SK-N-MC (cell line): Measurements from ENCODE around the gene ADAM8.

Experiments
- DNase-seq: peaks from one replicate; pipeline ENCODE4 v3.0.0-alpha.2; 2011; ENCODE audit warnings: low read depth, low spot score
- H3K27ac ChIP-seq: fragments of 200-600 bp; sonication (generic); 2 replicates; pipeline ENCODE4 v1.5.1; 2016; ENCODE audit warnings: mixed run types
- H3K36me3 ChIP-seq: fragments of 200-600 bp; sonication (generic); 2 replicates; pipeline ENCODE4 v1.6.1; 2017; ENCODE audit warnings: antibody characterized with exemption, low read length, mixed read lengths; ENCODE audit not compliant: insufficient read depth
- H3K4me3 ChIP-seq: fragments of 200-600 bp; sonication (generic); 2 replicates; pipeline ENCODE4 v1.5.1; 2016
- H3K9ac ChIP-seq: fragments of 200-600 bp; sonication (generic); 2 replicates; pipeline ENCODE4 v1.8.0; 2017; ENCODE audit warnings: mixed run types, mixed read lengths; ENCODE audit not compliant: insufficient read length
- H3K9me3 ChIP-seq: fragments of 200-600 bp; sonication (generic); 2 replicates; pipeline ENCODE4 v1.6.1; 2017; ENCODE audit warnings: low read depth, mild to moderate bottlenecking, antibody characterized with exemption, low read length, moderate library complexity, mixed read lengths
- EZH2 ChIP-seq: fragments of 200-600 bp; sonication (generic); IDR thresholded peaks from one replicate; pipeline ENCODE4 v1.6.1; 2017; ENCODE audit warnings: antibody characterized with exemption
- FOXP2 ChIP-seq: optimal IDR thresholded peaks from 2 replicates; pipeline ENCODE3; 2011; ENCODE audit warnings: mild to moderate bottlenecking, moderate library complexity; ENCODE audit not compliant: insufficient read depth; ENCODE audit errors: extremely low read length, control extremely low read depth
- POLR2AphosphoS5 ChIP-seq: IDR thresholded peaks from 2 replicates; pipeline ENCODE4 v1.6.1; 2012; ENCODE audit warnings: mild to moderate bottlenecking, low read depth, low read length, borderline replicate concordance

ADAM8 gene

DNA sequence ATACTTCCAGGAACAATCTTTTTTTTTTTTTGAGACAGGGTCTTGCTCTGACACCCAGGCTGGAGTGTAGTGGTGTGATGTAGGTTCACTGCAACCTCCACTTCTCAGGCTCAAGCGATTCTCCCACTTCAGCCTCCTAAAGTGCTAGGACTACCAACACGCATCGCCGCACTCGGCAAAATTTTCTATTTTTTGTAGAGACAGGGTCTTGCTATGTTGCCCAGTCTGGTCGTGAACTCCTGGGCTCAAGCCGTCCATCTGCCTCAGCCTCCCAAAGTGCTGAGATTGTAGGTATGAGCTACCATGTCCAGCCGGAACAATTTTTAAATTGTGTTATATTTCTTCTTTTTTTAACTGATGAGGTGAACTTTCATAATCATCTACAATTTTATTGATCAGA, 34.1 kb upstream of the ADAM8 start:
- Histone ChIP-seq H3K4me3 (no peak overlapping the region), H3K36me3 (no peaks in the 10 kb centered on the region; the same call in 1 of the 2 replicates), H3K9me3 (no peaks in the 10 kb centered on the region), H3K9ac (no peak overlapping the region), H3K27ac (no peak overlapping the region)
- TF ChIP-seq EZH2: no peak
- TF ChIP-seq POLR2AphosphoS5: no peak
- TF ChIP-seq FOXP2: no peak
- no peak for DNase-seq

DNA sequence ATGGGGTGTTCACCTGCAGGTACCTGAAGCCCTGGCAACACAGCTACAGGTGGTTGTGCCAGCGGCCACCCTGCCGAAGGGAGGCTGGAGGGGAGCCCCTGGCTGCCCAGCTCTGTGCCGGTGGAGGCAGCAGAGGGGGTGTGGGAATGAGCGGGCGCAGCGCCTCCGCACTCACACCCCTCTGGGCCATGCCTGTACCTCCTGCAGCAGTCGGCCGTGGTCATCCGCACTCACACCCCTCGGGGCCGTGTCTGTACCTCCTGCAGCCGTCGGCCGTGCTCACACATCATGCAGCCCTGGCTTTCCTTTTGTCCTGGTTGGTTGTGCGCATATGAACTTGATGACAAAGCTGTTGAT, 33.7 kb upstream of the ADAM8 start:
- Histone ChIP-seq H3K4me3 (no peak overlapping the region), H3K9me3 (no peaks in the 10 kb centered on the region), H3K9ac (no peak overlapping the region), H3K36me3 (no peaks in the 10 kb centered on the region; the same call in 1 of the 2 replicates), H3K27ac (no peak overlapping the region)
- DNase-seq: no peak
- no peak for TF ChIP-seq FOXP2
- TF ChIP-seq POLR2AphosphoS5: no peak
- no peak for TF ChIP-seq EZH2

DNA sequence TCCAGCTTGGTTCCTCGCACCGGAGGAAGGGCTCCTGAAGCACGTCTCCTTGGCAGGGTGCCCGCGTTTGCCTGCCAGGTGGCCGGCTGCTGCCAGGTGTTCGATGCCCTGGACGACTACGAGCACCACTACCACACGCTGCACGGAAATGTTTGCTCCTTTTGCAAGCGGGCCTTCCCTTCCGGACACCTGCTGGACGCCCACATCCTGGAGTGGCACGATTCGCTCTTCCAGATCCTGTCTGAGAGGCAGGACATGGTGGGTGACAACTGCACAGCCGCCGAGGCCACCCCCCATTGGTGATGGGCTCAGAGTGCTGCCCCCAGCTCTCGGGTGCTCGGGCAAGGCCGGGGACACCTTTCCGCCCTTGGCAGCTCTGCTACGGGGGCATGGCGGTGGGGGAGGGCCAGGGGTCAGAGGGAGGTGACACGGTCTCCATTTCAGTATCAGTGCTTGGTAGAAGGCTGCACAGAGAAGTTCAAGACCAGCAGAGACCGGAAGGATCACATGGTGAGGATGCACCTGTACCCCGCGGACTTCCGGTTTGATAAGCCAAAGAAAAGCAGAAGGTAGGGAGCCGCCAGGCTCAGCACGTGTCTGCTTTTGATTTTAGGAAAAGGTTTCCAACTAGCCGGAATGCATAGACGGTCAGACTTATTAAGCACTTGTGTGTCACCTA, 33.2 kb upstream of the ADAM8 start:
- no peaks in the 10 kb centered on the region for H3K9me3 ChIP-seq
- no peaks in the 10 kb centered on the region; the same call in 1 of the 2 replicates for H3K36me3 ChIP-seq
- no peak for DNase-seq
- no peak for TF ChIP-seq EZH2
- TF ChIP-seq FOXP2: no peak
- no peak for TF ChIP-seq POLR2AphosphoS5
- H3K9ac ChIP-seq: no peak overlapping the region
- no peak overlapping the region for H3K27ac ChIP-seq
- H3K4me3 ChIP-seq: no peak overlapping the region

DNA sequence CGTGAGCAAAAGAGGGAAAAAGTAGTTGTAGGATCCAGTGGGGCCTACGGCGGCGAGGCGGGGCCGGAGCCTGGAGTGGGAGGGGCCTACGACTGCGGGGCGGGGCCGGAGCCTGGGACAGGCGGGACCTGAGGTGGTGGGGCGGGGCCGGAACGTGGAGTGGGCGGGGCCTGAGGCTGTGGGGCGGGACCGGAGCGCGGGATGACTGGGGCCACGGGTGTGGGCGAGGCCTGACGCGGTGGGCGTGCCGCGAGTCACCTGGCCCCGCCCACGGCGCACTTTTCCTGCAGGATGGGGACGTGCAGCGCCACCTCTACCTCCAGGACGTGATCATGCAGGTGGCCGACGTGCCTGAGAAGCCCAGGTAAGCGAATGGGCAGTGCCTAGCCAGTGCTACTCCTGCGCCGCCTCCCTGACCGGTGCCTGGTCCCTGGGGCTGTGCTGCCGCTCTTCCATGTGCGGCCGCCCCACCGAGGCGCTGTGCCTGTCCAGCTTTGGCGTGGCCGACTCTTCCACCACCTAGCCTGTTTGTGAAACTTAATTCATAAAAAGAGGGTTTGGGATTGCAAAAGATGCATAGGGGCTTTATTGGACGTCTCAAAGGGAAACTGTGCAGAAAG, 32.5 kb upstream of the ADAM8 start:
- TF ChIP-seq POLR2AphosphoS5 (no peak), FOXP2 (no peak), EZH2 (no peak)
- DNase-seq: peak; percentile 20

DNA sequence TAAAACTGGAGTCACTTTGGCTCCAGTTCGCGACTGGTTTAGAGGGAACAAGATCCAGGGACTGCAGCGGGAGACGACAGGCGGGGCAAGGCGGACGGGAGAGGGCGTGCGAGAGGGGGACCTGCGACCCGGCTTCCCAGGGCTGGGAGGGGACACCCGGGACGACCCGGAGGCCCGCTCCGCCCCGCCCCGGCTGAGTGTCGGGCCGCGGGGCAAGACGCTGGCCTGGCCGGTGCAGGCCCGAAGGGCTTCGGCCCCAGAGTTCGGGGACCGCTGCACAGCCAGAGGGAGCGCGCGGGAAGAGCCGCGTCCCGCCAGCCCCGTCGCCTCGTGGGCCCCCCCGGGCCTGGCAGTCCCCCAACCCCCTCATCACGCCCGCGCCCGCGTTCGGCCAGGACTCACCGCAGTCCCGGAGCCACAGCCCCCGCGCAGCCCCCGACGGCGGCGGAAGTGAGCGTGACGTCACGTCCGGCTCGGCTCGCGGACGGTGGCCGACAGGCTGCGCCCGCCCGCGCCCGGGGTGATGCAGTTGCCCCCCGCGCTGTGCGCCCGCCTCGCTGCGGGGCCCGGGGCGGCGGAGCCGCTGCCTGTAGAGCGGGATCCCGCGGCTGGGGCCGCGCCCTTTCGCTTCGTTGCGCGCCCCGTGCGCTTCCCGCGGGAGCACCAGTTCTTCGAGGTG, 31.9 kb upstream of the ADAM8 start, which contains the start of the genes TUBGCP2 and ZNF511:
Gene TUBGCP2, minus strand, starts transcription at position 452 of the 679 bp plus-strand sequence. CDS start 5,931 bp downstream, outside the sequence.
Gene ZNF511, plus strand, starts transcription at position 494 of the 679 bp plus-strand sequence. Its CDS starts 30 bp downstream, at position 524.
- Histone ChIP-seq H3K4me3 (peak within 1 kb of the TSS; percentile 84), H3K9me3 (no peaks in the 10 kb centered on the region), H3K27ac (peak within 1 kb of the TSS; percentile 89), H3K9ac (peak within 1 kb of the TSS; percentile 87), H3K36me3 (no peaks in the 10 kb centered on the region; the same call in 1 of the 2 replicates)
- TF ChIP-seq FOXP2 (no peak), EZH2 (no peak), POLR2AphosphoS5 (0 out of 2 replicates have a peak, but pooled peaks have one; percentile 49)
- DNase-seq: no peak

More for the DNA sequence above, 32.5 kb upstream of the ADAM8 start:
- Histone ChIP-seq H3K9ac (peak overlapping the region; percentile 87), H3K27ac (peak overlapping the region; percentile 89), H3K4me3 (peak overlapping the region; percentile 84), H3K9me3 (no peaks in the 10 kb centered on the region), H3K36me3 (no peaks in the 10 kb centered on the region; the same call in 1 of the 2 replicates)

DNA sequence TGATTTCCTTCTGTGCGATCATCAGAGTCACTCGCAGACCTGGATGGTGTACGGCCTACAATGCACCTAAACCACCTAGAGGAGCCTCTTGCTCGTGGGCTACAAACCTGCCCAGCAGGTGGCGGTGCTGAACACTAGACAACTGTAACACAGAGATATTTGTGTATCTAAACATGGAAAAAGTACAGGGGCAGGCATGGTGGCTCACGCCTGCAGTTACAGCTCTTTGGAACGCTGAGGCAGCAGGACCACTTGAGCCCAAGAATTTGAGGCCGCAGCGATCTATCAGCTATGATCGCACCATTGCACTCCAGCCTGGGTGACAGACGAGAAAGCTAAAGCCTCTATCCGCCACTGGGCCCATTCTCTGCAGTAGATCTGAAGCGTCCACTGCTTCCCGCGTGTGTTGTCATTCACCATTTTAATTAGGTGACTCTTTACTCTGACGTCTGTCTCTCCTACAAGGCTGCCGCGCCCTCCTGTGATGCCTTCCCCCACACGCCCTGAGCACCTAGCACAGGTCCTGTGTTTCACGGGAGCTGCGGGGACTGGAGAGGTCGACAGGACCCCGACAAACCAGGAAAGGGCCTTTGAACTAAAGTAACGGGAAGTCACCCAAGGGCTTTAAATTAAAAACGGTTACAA, 31.2 kb upstream of the ADAM8 start:
- Histone ChIP-seq H3K9ac (peak overlapping the region; percentile 87), H3K36me3 (no peaks in the 10 kb centered on the region; the same call in 1 of the 2 replicates), H3K4me3 (peak overlapping the region; percentile 84), H3K9me3 (no peaks in the 10 kb centered on the region), H3K27ac (no peak overlapping the region)
- no peak for DNase-seq
- TF ChIP-seq EZH2: no peak
- no peak for TF ChIP-seq FOXP2
- no peak for TF ChIP-seq POLR2AphosphoS5

DNA sequence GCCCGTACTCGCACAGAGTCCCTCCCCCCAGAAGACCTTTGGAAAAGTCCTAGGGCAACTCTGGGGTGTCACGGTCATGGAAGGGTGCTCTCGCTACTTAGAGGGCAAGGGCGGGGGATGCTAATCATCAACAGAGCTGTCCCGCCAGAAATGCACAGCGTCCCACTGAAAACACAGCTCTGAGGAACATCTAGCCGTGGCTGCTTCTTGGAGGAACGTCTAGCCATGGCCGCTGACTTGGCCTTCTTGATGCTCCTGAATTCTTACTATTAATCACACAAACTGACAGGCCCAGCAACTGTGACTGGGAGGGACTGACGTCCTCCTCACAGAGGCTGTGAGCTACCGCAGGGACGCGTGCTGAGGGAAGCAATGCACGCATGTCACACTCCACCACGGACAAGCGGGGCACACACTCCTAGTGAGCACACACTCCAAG, 30.3 kb upstream of the ADAM8 start:
- no peak for TF ChIP-seq POLR2AphosphoS5
- TF ChIP-seq EZH2: no peak
- no peak for TF ChIP-seq FOXP2
- Histone ChIP-seq H3K9me3 (no peaks in the 10 kb centered on the region), H3K27ac (no peak overlapping the region), H3K36me3 (no peaks in the 10 kb centered on the region; the same call in 1 of the 2 replicates), H3K9ac (no peak overlapping the region), H3K4me3 (no peak overlapping the region)
- no peak for DNase-seq

DNA sequence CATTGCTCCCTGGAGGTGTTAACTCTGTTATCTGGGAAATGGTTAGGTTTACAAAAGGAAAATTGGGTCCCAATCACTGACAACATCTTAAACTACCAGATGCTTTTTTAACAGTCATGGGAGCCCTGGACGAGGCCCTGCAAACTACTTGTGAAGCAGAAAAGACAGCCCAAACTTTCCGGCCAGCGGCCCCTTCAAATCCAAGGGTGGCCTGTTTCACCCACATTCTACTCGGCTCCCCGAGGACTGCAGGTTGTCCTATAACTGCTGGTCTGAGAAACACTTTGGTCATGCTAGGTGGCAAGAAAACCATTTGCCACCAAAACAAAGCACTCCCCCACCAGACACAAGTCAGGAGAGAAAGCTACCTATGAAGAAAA, 29.4 kb upstream of the ADAM8 start:
- no peaks in the 10 kb centered on the region; the same call in 1 of the 2 replicates for H3K36me3 ChIP-seq
- no peak for DNase-seq
- no peak for TF ChIP-seq POLR2AphosphoS5
- no peak for TF ChIP-seq EZH2
- no peak for TF ChIP-seq FOXP2
- no peak overlapping the region for H3K9ac ChIP-seq
- H3K4me3 ChIP-seq: no peak overlapping the region
- no peak overlapping the region for H3K27ac ChIP-seq
- H3K9me3 ChIP-seq: no peaks in the 10 kb centered on the region
